Measurements from ENCODE around the gene DPM2.

Gene DPM2

GRCh38 chr9:127918183-127919107 lies 19.2 kb downstream of the DPM2 start:
- no peak for DNase-seq (ENCODE audit: low spot score)

GRCh38 chr9:127917603-127918002 lies 20.1 kb downstream of the DPM2 start:
- DNase-seq (ENCODE audit: low spot score): no peak

GRCh38 chr9:127916720-127917581 lies 20.7 kb downstream of the DPM2 start, which contains the start of gene ST6GALNAC4:
ST6GALNAC4 (minus strand) TSS chr9:127917041; CDS start chr9:127916419, 622 bp downstream.
- DNase-seq (ENCODE audit: low spot score): peak; percentile 99

- no peak for DNase-seq (ENCODE audit: low spot score)
These were observed 21.6 kb downstream of the DPM2 start for GRCh38 chr9:127915801-127916719.

GRCh38 chr9:127915325-127915752 lies 22.3 kb downstream of the DPM2 start:
- DNase-seq (ENCODE audit: low spot score): no peak

GRCh38 chr9:127913682-127914081 lies 24.0 kb downstream of the DPM2 start:
- no peak for DNase-seq (ENCODE audit: low spot score)

- no peak for DNase-seq (ENCODE audit: low spot score)
These were observed 24.8 kb downstream of the DPM2 start for GRCh38 chr9:127912882-127913281.

GRCh38 chr9:127912296-127912695 lies 25.4 kb downstream of the DPM2 start:
- no peak for DNase-seq (ENCODE audit: low spot score)

- peak; percentile 43 for DNase-seq (ENCODE audit: low spot score)
These were observed 26.9 kb downstream of the DPM2 start for GRCh38 chr9:127910613-127911205.

- no peak for DNase-seq (ENCODE audit: low spot score)
These were observed 27.8 kb downstream of the DPM2 start for GRCh38 chr9:127909839-127910273.

- DNase-seq (ENCODE audit: low spot score): no peak
These were observed 29.1 kb downstream of the DPM2 start for GRCh38 chr9:127908660-127908926.

- DNase-seq (ENCODE audit: low spot score): no peak
These were observed 29.6 kb downstream of the DPM2 start for GRCh38 chr9:127907867-127908659.

- DNase-seq (ENCODE audit: low spot score): no peak
These were observed 31.9 kb downstream of the DPM2 start for GRCh38 chr9:127905788-127906191.

GRCh38 chr9:127905004-127905728 lies 32.5 kb downstream of the DPM2 start:
- DNase-seq (ENCODE audit: low spot score): no peak

GRCh38 chr9:127904561-127905003 lies 33.1 kb downstream of the DPM2 start:
- DNase-seq (ENCODE audit: low spot score): no peak

GRCh38 chr9:127903557-127904475 lies 33.8 kb downstream of the DPM2 start:
- no peak for DNase-seq (ENCODE audit: low spot score)

GRCh38 chr9:127899128-127899943 lies 38.3 kb downstream of the DPM2 start, which contains the start of gene ST6GALNAC6:
ST6GALNAC6 (minus strand) TSS chr9:127899603; CDS start chr9:127897981, 1,622 bp downstream.
- peak; percentile 93 for DNase-seq (ENCODE audit: low spot score)

All from AG08396 (cell line).